ENCODE results near the gene SPEF1. TPM values are rescaled to one million over a fixed set of nuclear protein-coding genes. Genes with fewer than 3 reads are reported as not detected.

The SPEF1 gene
- total and polyA plus RNA-seq, 2 of the 13 experiments (the other 11 are each of a cell fraction or from before 2014, with no cell fraction given): 0.11 to 0.27 TPM

DNA sequence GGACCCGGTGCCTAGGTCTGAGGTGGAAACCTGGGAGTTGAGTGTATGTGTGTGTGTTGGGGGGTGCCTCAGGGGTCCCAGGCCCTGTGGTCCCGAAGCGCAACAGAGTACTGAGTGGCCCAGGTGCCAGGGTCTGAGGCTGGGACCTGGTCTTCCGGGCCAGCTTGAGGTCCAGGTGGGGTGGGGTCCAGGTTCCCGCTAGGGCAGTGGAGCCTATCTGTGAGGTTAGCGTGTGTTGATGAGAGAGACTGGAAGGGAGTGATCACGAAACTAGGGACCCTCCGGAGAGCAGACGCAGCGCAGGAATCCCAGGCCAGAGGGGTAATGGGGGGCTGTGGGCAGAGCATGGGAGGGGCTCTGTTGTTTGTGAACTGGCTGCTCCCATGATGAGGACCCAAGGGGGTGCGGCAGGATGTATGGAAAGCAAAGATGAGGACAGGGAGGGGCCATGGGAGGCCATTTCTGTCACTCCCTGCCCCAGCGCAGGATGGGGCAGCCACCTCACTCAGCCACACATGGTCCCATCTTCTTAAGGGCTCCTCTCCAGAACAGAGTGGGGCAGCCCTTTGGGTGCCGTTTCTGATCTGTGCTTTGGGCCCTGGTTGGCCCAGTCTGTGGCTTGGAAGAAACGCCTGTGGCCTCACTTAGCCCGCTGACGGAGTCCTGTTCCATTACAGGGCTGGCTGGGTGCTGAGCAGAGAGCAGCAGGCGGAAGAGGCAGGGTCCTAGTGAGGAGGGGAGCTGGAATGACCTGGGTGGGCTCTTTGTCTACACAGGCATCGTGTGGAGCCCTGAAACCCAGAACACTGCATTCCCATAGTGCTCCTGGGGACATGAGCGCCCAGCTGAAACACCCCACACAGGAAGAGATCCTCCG lies 47.9 kb downstream of the SPEF1 start (continued):
- TF ChIP-seq, protein P1, sequence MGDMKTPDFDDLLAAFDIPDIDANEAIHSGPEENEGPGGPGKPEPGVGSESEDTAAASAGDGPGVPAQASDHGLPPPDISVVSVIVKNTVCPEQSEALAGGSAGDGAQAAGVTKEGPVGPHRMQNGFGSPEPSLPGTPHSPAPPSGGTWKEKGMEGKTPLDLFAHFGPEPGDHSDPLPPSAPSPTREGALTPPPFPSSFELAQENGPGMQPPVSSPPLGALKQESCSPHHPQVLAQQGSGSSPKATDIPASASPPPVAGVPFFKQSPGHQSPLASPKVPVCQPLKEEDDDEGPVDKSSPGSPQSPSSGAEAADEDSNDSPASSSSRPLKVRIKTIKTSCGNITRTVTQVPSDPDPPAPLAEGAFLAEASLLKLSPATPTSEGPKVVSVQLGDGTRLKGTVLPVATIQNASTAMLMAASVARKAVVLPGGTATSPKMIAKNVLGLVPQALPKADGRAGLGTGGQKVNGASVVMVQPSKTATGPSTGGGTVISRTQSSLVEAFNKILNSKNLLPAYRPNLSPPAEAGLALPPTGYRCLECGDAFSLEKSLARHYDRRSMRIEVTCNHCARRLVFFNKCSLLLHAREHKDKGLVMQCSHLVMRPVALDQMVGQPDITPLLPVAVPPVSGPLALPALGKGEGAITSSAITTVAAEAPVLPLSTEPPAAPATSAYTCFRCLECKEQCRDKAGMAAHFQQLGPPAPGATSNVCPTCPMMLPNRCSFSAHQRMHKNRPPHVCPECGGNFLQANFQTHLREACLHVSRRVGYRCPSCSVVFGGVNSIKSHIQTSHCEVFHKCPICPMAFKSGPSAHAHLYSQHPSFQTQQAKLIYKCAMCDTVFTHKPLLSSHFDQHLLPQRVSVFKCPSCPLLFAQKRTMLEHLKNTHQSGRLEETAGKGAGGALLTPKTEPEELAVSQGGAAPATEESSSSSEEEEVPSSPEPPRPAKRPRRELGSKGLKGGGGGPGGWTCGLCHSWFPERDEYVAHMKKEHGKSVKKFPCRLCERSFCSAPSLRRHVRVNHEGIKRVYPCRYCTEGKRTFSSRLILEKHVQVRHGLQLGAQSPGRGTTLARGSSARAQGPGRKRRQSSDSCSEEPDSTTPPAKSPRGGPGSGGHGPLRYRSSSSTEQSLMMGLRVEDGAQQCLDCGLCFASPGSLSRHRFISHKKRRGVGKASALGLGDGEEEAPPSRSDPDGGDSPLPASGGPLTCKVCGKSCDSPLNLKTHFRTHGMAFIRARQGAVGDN (CRISPR knock-in tag; IDR thresholded peaks at IDR 0.05): peak; percentile 9; the same call in 1 of the 2 replicates
- TF ChIP-seq ZNF660 (CRISPR knock-in tag; IDR thresholded peaks at IDR 0.05; ENCODE audit: borderline replicate concordance, low read depth): no peak
- TF ChIP-seq, protein P2, sequence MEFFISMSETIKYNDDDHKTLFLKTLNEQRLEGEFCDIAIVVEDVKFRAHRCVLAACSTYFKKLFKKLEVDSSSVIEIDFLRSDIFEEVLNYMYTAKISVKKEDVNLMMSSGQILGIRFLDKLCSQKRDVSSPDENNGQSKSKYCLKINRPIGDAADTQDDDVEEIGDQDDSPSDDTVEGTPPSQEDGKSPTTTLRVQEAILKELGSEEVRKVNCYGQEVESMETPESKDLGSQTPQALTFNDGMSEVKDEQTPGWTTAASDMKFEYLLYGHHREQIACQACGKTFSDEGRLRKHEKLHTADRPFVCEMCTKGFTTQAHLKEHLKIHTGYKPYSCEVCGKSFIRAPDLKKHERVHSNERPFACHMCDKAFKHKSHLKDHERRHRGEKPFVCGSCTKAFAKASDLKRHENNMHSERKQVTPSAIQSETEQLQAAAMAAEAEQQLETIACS (CRISPR knock-in tag; IDR thresholded peaks at IDR 0.05): no peak
- TF ChIP-seq, protein P3, sequence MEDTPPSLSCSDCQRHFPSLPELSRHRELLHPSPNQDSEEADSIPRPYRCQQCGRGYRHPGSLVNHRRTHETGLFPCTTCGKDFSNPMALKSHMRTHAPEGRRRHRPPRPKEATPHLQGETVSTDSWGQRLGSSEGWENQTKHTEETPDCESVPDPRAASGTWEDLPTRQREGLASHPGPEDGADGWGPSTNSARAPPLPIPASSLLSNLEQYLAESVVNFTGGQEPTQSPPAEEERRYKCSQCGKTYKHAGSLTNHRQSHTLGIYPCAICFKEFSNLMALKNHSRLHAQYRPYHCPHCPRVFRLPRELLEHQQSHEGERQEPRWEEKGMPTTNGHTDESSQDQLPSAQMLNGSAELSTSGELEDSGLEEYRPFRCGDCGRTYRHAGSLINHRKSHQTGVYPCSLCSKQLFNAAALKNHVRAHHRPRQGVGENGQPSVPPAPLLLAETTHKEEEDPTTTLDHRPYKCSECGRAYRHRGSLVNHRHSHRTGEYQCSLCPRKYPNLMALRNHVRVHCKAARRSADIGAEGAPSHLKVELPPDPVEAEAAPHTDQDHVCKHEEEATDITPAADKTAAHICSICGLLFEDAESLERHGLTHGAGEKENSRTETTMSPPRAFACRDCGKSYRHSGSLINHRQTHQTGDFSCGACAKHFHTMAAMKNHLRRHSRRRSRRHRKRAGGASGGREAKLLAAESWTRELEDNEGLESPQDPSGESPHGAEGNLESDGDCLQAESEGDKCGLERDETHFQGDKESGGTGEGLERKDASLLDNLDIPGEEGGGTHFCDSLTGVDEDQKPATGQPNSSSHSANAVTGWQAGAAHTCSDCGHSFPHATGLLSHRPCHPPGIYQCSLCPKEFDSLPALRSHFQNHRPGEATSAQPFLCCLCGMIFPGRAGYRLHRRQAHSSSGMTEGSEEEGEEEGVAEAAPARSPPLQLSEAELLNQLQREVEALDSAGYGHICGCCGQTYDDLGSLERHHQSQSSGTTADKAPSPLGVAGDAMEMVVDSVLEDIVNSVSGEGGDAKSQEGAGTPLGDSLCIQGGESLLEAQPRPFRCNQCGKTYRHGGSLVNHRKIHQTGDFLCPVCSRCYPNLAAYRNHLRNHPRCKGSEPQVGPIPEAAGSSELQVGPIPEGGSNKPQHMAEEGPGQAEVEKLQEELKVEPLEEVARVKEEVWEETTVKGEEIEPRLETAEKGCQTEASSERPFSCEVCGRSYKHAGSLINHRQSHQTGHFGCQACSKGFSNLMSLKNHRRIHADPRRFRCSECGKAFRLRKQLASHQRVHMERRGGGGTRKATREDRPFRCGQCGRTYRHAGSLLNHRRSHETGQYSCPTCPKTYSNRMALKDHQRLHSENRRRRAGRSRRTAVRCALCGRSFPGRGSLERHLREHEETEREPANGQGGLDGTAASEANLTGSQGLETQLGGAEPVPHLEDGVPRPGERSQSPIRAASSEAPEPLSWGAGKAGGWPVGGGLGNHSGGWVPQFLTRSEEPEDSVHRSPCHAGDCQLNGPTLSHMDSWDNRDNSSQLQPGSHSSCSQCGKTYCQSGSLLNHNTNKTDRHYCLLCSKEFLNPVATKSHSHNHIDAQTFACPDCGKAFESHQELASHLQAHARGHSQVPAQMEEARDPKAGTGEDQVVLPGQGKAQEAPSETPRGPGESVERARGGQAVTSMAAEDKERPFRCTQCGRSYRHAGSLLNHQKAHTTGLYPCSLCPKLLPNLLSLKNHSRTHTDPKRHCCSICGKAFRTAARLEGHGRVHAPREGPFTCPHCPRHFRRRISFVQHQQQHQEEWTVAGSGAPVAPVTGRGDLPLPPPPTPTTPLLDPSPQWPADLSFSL (CRISPR knock-in tag; IDR thresholded peaks at IDR 0.05): no peak
- no peak; the same call in 1 of the 2 replicates for TF ChIP-seq EZH2 (conservative IDR thresholded peaks at IDR 0.05; ENCODE audit: low read depth, low read length)
- TF ChIP-seq ZNF768 (CRISPR knock-in tag; IDR thresholded peaks at IDR 0.05): no peak
- TF ChIP-seq RARG (CRISPR knock-in tag; IDR thresholded peaks at IDR 0.05; ENCODE audit: low read depth): no peak
- no peak for TF ChIP-seq NFRKB (IDR thresholded peaks at IDR 0.05)
- TF ChIP-seq, protein P4, sequence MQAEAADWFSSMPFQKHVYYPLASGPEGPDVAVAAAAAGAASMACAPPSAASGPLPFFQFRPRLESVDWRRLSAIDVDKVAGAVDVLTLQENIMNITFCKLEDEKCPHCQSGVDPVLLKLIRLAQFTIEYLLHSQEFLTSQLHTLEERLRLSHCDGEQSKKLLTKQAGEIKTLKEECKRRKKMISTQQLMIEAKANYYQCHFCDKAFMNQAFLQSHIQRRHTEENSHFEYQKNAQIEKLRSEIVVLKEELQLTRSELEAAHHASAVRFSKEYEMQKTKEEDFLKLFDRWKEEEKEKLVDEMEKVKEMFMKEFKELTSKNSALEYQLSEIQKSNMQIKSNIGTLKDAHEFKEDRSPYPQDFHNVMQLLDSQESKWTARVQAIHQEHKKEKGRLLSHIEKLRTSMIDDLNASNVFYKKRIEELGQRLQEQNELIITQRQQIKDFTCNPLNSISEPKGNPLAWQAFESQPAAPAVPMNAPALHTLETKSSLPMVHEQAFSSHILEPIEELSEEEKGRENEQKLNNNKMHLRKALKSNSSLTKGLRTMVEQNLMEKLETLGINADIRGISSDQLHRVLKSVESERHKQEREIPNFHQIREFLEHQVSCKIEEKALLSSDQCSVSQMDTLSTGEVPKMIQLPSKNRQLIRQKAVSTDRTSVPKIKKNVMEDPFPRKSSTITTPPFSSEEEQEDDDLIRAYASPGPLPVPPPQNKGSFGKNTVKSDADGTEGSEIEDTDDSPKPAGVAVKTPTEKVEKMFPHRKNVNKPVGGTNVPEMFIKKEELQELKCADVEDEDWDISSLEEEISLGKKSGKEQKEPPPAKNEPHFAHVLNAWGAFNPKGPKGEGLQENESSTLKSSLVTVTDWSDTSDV (CRISPR knock-in tag; IDR thresholded peaks at IDR 0.05): no peak
- TF ChIP-seq ZNF12 (CRISPR knock-in tag; IDR thresholded peaks at IDR 0.05): no peak
- no peak for TF ChIP-seq FOSL2 (CRISPR knock-in tag; IDR thresholded peaks at IDR 0.05)
- TF ChIP-seq ZNF205 (CRISPR knock-in tag; IDR thresholded peaks at IDR 0.05): no peak
- TF ChIP-seq GATAD1 (CRISPR knock-in tag; IDR thresholded peaks at IDR 0.05): no peak
- TF ChIP-seq RNF2 (conservative IDR thresholded peaks at IDR 0.05; ENCODE audit: low read depth): no peak
- TF ChIP-seq ZKSCAN8 (CRISPR knock-in tag; IDR thresholded peaks at IDR 0.05; ENCODE audit: borderline replicate concordance): no peak
